PC-9 (cell line): ENCODE results near the gene MARCHF3.

Source experiments
- EZH2 ChIP-seq: fragments of 200-600 bp; sonication (generic); IDR thresholded peaks from 2 replicates; pipeline ENCODE4 v1.8.0; 2017; ENCODE audit warnings: antibody characterized with exemption, low read depth
- TF ChIP-seq, protein P1 (sequence below): fragments of 200-600 bp; sonication (generic); conservative IDR thresholded peaks from 2 replicates; pipeline ENCODE4 v1.6.1; 2017; ENCODE audit warnings: mixed run types, antibody characterized with exemption, mild to moderate bottlenecking, moderate library complexity

DNA sequence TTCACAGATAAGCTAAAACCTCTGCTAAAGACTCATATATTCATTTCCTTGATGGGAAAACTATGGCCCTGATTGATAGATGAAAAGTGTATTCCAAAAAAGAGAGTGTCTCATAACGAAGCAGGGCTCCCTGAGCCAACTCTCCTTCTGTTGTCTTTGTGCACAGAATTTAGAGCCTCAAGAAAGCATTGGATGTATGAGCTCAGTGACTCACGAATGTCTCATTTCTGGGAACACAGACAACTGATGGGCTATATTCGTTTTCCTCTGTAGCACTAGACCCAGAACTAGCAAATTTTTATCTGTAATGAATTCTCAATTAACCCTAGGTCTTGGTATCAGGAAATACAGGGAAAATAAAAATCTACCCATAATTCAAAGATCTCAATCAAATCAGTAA, 165.1 kb downstream of the MARCHF3 start:
- TF ChIP-seq, protein P1, sequence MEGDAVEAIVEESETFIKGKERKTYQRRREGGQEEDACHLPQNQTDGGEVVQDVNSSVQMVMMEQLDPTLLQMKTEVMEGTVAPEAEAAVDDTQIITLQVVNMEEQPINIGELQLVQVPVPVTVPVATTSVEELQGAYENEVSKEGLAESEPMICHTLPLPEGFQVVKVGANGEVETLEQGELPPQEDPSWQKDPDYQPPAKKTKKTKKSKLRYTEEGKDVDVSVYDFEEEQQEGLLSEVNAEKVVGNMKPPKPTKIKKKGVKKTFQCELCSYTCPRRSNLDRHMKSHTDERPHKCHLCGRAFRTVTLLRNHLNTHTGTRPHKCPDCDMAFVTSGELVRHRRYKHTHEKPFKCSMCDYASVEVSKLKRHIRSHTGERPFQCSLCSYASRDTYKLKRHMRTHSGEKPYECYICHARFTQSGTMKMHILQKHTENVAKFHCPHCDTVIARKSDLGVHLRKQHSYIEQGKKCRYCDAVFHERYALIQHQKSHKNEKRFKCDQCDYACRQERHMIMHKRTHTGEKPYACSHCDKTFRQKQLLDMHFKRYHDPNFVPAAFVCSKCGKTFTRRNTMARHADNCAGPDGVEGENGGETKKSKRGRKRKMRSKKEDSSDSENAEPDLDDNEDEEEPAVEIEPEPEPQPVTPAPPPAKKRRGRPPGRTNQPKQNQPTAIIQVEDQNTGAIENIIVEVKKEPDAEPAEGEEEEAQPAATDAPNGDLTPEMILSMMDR = no peak
- TF ChIP-seq EZH2 = no peak
